ENCODE measurements around the gene PDHB. TPM values are rescaled to one million over a fixed set of nuclear protein-coding genes. Genes with fewer than 3 reads are reported as not detected.
"Not testable (repeated sequence)": the region's sequence is repeated elsewhere in the genome, so short reads cannot be mapped to it uniquely, and the experiment has no call there.

Gene PDHB
- total RNA-seq, 1 experiment from 2014 or later = 115 TPM

GRCh38 chr3:58437276-58437675 is 3.6 kb upstream of the PDHB start:
- not testable (repeated sequence) for DNase-seq (ENCODE audit: low read depth)

GRCh38 chr3:58434990-58435389 is 1.4 kb upstream of the PDHB start:
- DNase-seq (ENCODE audit: low read depth) = peak; percentile 22

- DNase-seq (ENCODE audit: low read depth) = no peak
These were observed 879 bp upstream of the PDHB start for GRCh38 chr3:58434511-58434910.

GRCh38 chr3:58434168-58434504 is 504 bp upstream of the PDHB start:
- no peak for DNase-seq (ENCODE audit: low read depth)

GRCh38 chr3:58432905-58433304 is 727 bp downstream of the PDHB start:
- DNase-seq (ENCODE audit: low read depth) = no peak

- no peak for DNase-seq (ENCODE audit: low read depth)
These were observed 4.0 kb downstream of the PDHB start for GRCh38 chr3:58429657-58430056.

DNA sequence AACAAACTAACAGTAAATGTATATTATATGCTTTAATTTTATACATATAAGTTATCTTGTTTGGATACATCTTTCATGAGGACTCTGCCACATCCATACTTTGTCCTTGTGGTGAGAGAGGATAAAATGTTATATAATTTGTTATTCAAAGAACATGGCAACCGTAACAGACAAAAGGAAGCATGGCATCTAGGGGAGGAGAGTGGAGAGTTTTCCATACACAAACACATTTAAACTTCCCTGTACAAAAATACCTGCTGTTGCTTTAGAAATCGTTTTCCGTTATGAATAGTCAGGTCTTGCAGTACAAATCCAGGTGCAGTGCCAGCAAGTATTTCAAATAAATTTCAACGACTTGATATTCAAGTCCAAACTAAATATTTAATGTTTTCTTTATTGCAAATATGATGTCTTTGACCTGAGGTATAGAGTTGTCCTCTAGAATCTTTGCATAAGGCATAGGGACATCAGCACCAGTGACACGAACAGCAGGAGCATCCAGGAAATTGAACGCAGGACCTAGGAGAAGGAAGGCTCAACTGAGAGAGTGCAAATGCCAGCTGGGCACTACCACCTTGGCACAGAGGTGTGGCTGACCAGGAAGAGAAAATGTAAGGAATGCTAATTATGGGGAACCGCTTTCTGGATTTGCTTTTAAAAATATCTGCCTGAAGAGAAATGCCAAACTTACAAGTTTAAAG is 5.8 kb downstream of the PDHB start:
- no peak for DNase-seq (ENCODE audit: low read depth)

- no peak for DNase-seq (ENCODE audit: low read depth)
These were observed 7.8 kb downstream of the PDHB start for GRCh38 chr3:58425782-58426181.

DNA sequence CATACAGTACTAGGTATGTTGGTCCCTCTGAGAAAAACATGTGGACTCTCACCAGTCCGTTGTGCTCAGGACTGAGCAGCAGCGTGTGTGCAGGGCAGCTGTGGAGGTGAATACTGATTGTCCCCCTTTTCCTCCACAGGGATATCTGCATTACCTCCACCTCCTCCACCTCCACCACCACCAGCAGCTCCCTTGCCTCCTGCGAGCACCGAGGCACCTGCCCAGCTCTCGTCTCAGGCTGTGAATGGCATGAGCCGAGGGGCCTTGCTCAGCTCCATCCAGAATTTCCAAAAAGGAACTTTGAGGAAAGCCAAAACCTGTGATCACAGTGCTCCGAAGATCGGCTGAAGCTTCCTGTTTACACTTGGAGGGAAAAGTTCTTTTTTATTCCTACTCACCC is 9.0 kb downstream of the PDHB start:
- no peak for DNase-seq (ENCODE audit: low read depth)

DNA sequence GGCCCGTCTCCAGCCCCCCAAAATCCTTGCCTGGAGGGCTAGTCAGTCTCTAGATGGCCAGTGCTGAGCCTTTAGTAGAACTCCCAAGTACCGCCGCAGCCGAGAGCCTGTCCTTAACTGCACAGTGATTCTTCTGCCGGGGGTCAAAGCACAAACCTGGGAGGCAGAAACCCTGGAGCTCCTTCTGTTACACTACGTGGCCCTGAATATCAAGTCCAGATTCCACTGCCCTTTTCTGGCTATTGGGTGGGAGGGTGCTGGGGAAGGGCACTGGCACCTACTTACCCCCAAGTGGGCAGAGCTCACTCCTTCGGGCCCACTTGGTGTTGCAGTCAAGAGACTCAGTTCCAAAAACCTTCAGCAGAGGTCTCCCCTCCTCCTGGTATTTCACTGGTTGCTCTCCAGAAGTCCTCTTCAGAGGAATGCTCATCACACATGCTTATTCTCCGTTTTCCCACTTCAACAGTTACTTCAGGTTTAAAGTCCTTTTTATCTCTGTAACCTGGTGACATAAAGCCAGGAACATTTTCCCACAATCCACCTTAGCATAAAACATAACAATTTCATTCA is 10.8 kb downstream of the PDHB start:
- no peak for DNase-seq (ENCODE audit: low read depth)

GRCh38 chr3:58421004-58421403 is 12.6 kb downstream of the PDHB start:
- DNase-seq (ENCODE audit: low read depth) = no peak

- no peak for DNase-seq (ENCODE audit: low read depth)
These were observed 13.7 kb downstream of the PDHB start for GRCh38 chr3:58419780-58420507.

GRCh38 chr3:58418227-58418626 is 15.4 kb downstream of the PDHB start:
- no peak for DNase-seq (ENCODE audit: low read depth)

- DNase-seq (ENCODE audit: low read depth) = no peak
These were observed 16.6 kb downstream of the PDHB start for GRCh38 chr3:58417075-58417474.

- DNase-seq (ENCODE audit: low read depth) = no peak
These were observed 17.4 kb downstream of the PDHB start for GRCh38 chr3:58416191-58416590.

- peak; percentile 55 for DNase-seq (ENCODE audit: low read depth)
These were observed 19.0 kb downstream of the PDHB start for GRCh38 chr3:58414538-58415197.

DNA sequence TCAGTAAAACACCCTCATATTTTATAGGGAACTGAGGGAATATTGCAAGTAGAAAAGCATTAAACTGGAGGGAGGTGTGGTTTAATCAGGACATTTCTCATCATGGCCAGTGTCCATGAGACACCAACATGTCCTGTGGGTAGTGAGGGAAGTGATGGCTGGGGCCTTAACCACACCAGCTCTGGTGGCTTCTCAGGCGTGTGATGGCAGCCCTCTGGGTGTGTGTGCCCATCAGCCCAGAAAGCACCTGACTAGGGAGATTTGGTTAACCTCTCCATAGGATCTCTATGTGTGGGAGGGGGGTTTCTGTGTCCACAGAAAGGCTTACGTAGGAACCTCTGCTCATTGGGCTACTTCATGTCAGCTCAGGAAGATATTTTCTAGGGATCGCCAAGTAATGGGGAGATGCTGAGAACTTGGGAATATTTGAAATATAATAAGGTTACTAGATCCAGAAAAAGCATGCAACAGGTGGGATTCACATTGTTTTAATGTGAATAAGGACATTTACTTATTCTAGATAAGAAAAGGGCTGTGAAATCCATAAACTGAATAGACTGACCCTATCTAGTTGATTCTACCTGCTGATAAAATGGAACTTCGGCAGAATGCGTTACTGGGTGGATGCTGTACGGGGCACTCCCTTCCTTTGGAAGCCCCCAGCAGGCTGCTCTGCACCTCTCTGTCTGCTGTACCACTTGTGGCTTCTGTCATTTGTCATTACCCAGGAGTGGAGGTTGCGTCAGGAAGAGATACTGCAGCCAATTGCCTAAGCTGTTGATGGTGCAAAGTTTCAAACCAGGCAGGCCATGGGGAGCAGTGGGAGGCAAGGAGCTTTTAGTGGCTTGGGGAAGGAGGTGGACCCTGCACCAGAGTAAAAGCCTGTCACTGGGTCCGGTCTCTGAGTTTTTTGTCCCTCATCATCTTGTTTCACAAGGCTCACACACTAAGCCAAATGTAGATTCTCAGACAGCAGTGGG is 21.5 kb downstream of the PDHB start:
- no peak for DNase-seq (ENCODE audit: low read depth)

DNA sequence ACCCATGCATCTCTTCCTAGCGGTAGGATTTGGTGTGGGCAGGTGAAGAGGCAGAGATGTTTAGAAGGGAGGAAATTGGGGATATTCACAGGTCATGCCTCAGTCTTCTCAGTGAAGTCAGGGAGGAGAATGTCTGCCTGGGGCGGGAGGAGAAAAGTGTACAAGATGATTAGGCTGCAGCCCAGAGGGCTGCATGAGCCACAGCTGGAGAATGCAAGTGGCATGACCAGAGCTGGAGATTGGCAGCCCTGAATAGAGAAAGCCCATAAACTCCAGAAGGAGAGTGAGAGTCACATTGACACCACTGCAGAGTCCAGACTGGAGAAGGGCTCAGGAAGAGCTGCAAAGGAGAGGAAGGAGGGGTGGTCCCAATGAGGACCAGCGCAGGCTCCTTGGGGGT is 22.6 kb downstream of the PDHB start:
- DNase-seq (ENCODE audit: low read depth) = no peak

- DNase-seq (ENCODE audit: low read depth) = no peak
These were observed 24.0 kb downstream of the PDHB start for GRCh38 chr3:58409663-58410062.

- DNase-seq (ENCODE audit: low read depth) = no peak
These were observed 24.7 kb downstream of the PDHB start for GRCh38 chr3:58408906-58409305.

DNA sequence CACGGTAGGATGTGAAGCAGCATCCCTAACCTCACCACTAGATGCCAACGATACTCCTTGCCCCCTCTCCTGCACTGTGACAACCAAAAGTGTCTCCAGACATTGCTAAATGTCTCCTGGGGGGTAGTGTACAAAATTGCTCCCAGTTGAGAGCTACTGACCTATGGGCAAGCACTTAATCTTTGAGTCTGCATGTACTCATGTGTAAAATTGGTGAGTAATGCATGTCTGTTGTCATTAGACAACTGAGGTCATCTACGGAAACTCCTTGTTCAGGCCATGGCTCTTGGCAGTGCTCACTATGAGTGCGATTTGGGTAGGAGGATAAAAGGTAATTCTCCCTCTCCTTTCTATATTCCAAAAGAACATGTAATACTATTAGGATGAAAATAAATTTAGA is 29.2 kb downstream of the PDHB start:
- peak; percentile 83 for DNase-seq (ENCODE audit: low read depth)

All from Daoy (cell line).